CD14-positive monocyte (primary cell): ENCODE data around the gene SLC25A21. TPM values are rescaled to one million over a fixed set of nuclear protein-coding genes. Genes with fewer than 3 reads are reported as not detected.

Source experiments
- DNase-seq, 3 donors: peaks; one replicate each; pipeline ENCODE4 v3.0.0-alpha.2; 2011 to 2022
- H2AFZ ChIP-seq: 2 replicates; pipeline ENCODE4 v1.6.0; 2012; ENCODE audit warnings: mild to moderate bottlenecking, low read depth, low read length, inconsistent platforms; ENCODE audit not compliant: insufficient read depth, poor library complexity, severe bottlenecking
- H3K27ac ChIP-seq, 2 donors: 1 replicate in 1 of 2; 2 replicates in 1 of 2; pipeline ENCODE4 v1.5.1; 2012 to 2013; ENCODE audit warnings: low read length in 2 of 2, control low read depth in 1 of 2, inconsistent platforms in 1 of 2, low read depth in 1 of 2, mild to moderate bottlenecking in 1 of 2
- H3K27me3 ChIP-seq, 2 donors: one replicate each; pipeline versions ENCODE4 v1.6.0 to v1.6.1; 2011 to 2013; ENCODE audit warnings: low read length in 2 of 2; ENCODE audit not compliant: control insufficient read depth in 2 of 2, insufficient read depth in 2 of 2
- H3K36me3 ChIP-seq, 2 donors: replicated peaks in 1 of 2; 1 replicate in 1 of 2; 2 replicates in 1 of 2; pipeline versions ENCODE4 v1.5.1 to v1.6.1; 2012 to 2013; ENCODE audit warnings: low read length in 2 of 2, control low read depth in 1 of 2, inconsistent platforms in 1 of 2, mild to moderate bottlenecking in 1 of 2; ENCODE audit not compliant: insufficient read depth in 2 of 2, control insufficient read depth in 1 of 2
- H3K4me1 ChIP-seq, 2 donors: 1 replicate in 1 of 2; 2 replicates in 1 of 2; pipeline versions ENCODE4 v1.5.1 to v1.6.1; 2012 to 2013; ENCODE audit warnings: low read length in 2 of 2, control low read depth in 1 of 2, inconsistent platforms in 1 of 2, mild to moderate bottlenecking in 1 of 2, moderate library complexity in 1 of 2; ENCODE audit not compliant: insufficient read depth in 2 of 2, control insufficient read depth in 1 of 2
- H3K4me2 ChIP-seq: replicated peaks from 2 replicates; pipeline ENCODE3; 2012; ENCODE audit warnings: low read length, moderate library complexity, mild to moderate bottlenecking; ENCODE audit not compliant: poor library complexity, severe bottlenecking; ENCODE audit errors: extremely low read depth
- H3K4me3 ChIP-seq, 3 experiments: fragments of 200-600 bp in 1 of 3; sonication (generic) in 1 of 3; replicated peaks in 1 of 3; 1 replicate in 2 of 3; 2 replicates in 1 of 3; pipeline ENCODE4 v1.5.1; 2011 to 2013; ENCODE audit warnings: low read length in 3 of 3, mild to moderate bottlenecking in 3 of 3, control low read depth in 2 of 3, low read depth in 2 of 3, inconsistent platforms in 1 of 3, moderate library complexity in 1 of 3
- H3K79me2 ChIP-seq: 2 replicates; pipeline ENCODE4 v1.6.0; 2012; ENCODE audit warnings: mild to moderate bottlenecking, control low read depth, inconsistent platforms, low read length, moderate library complexity; ENCODE audit not compliant: insufficient read depth
- H3K9ac ChIP-seq: 2 replicates; pipeline ENCODE4 v1.6.0; 2017; ENCODE audit warnings: low read length, mild to moderate bottlenecking; ENCODE audit not compliant: insufficient read depth, poor library complexity, severe bottlenecking
- H3K9me3 ChIP-seq, 2 donors: replicated peaks in 1 of 2; 1 replicate in 1 of 2; 2 replicates in 1 of 2; pipeline versions ENCODE4 v1.5.1 to v1.6.1; 2012 to 2013; ENCODE audit warnings: low read length in 2 of 2, control low read depth in 1 of 2; ENCODE audit not compliant: control insufficient read depth in 1 of 2, insufficient read depth in 1 of 2
- H4K20me1 ChIP-seq: 2 replicates; pipeline ENCODE4 v1.6.0; 2012; ENCODE audit warnings: mild to moderate bottlenecking, low read length, control low read depth, moderate library complexity; ENCODE audit not compliant: insufficient read depth
- H3K27ac Mint-ChIP-seq, 7 donors: one replicate each; pipeline ENCODE4 v1.8.0; 2020; ENCODE audit warnings: mild to moderate bottlenecking in 7 of 7, mixed read lengths in 7 of 7, moderate library complexity in 6 of 7, inconsistent platforms in 2 of 7
- H3K27me3 Mint-ChIP-seq, 3 donors: one replicate each; pipeline ENCODE4 v1.8.0; 2021 to 2022; ENCODE audit warnings: low read depth in 3 of 3, mild to moderate bottlenecking in 3 of 3, mixed read lengths in 3 of 3, moderate library complexity in 3 of 3, inconsistent platforms in 1 of 3
- H3K36me3 Mint-ChIP-seq, 2 donors: one replicate each; pipeline ENCODE4 v1.8.0; 2020; ENCODE audit warnings: mixed read lengths in 2 of 2, inconsistent platforms in 1 of 2, mild to moderate bottlenecking in 1 of 2
- H3K4me1 Mint-ChIP-seq: one replicate; pipeline ENCODE4 v1.8.0; 2020; ENCODE audit warnings: mild to moderate bottlenecking, mixed read lengths
- H3K4me3 Mint-ChIP-seq, 2 donors: one replicate each; pipeline ENCODE4 v1.8.0; 2020; ENCODE audit warnings: mild to moderate bottlenecking in 2 of 2, mixed read lengths in 2 of 2, moderate library complexity in 1 of 2
- H3K9me3 Mint-ChIP-seq, 7 donors: one replicate each; pipeline ENCODE4 v1.8.0; 2020 to 2022; ENCODE audit warnings: mixed read lengths in 7 of 7, mild to moderate bottlenecking in 6 of 7, moderate library complexity in 6 of 7, inconsistent platforms in 2 of 7
- WGBS: methylation state at CpG from one replicate; pipeline ENCODE4 v1.1.5; 2013; ENCODE audit warnings: missing lambda C conversion rate; ENCODE audit not compliant: insufficient coverage; 5-methylcytosine and 5-hydroxymethylcytosine counted together
- intact Hi-C, 2 donors: fragments of 100-400 bp; cut with micrococcal nuclease; formaldehyde crosslinking; loops; one replicate each; pipeline versions ENCODE4 v1.15.0 to v1.15.1; 2023
- polyA plus RNA-seq, 3 donors: library from polyadenylated mRNA; depleted of rRNA in 1 of 3; unstranded in 2 of 3; stranded (reverse) in 1 of 3; fragments of 300-500 nt in 2 of 3; fragments of >200 nt in 1 of 3; fragmentation: Illumina TruSeq in 2 of 3; gene quantifications; 1 replicate in 2 of 3; 2 replicates in 1 of 3; pipeline ENCODE4 v1.2.3, GENCODE V29; 2012 to 2021
- TF ChIP-seq, protein P1 (sequence below): fragments of 200-600 bp; IDR thresholded peaks from one replicate; pipeline ENCODE4 v1.8.0; 2022; ENCODE audit warnings: antibody characterized with exemption, mild to moderate bottlenecking

Gene SLC25A21
- polyA plus RNA-seq, 3 donors: not detected

GRCh38 chr14:37081856-37082255 lies 90.5 kb downstream of the SLC25A21 start:
- H3K4me1 Mint-ChIP-seq: no peaks in the 10 kb centered on the region
- no peak for DNase-seq
- Histone ChIP-seq H4K20me1 (no peaks in the 10 kb centered on the region), H3K9ac (no peak overlapping the region), H2AFZ (no peak overlapping the region), H3K79me2 (no peaks in the 10 kb centered on the region), H3K4me1 (no peaks in the 10 kb centered on the region), H3K36me3 (no peaks in the 10 kb centered on the region), H3K4me2 (no peak overlapping the region), H3K4me3 (no peak overlapping the region), H3K27me3 (no peaks in the 10 kb centered on the region), H3K27ac (no peak overlapping the region), H3K9me3 (no peaks in the 10 kb centered on the region)
- no peaks in the 10 kb centered on the region for H3K36me3 Mint-ChIP-seq
- TF ChIP-seq, protein P1, sequence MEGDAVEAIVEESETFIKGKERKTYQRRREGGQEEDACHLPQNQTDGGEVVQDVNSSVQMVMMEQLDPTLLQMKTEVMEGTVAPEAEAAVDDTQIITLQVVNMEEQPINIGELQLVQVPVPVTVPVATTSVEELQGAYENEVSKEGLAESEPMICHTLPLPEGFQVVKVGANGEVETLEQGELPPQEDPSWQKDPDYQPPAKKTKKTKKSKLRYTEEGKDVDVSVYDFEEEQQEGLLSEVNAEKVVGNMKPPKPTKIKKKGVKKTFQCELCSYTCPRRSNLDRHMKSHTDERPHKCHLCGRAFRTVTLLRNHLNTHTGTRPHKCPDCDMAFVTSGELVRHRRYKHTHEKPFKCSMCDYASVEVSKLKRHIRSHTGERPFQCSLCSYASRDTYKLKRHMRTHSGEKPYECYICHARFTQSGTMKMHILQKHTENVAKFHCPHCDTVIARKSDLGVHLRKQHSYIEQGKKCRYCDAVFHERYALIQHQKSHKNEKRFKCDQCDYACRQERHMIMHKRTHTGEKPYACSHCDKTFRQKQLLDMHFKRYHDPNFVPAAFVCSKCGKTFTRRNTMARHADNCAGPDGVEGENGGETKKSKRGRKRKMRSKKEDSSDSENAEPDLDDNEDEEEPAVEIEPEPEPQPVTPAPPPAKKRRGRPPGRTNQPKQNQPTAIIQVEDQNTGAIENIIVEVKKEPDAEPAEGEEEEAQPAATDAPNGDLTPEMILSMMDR: no peak
- H3K27ac Mint-ChIP-seq: no peak overlapping the region
- H3K9me3 Mint-ChIP-seq: peaks cover 0 to 2% (median 0%) of the 10 kb centered on the region in 7 donors
- intact Hi-C loops: no loop called here
- no peak overlapping the region for H3K4me3 Mint-ChIP-seq
- H3K27me3 Mint-ChIP-seq: no peaks in the 10 kb centered on the region

GRCh38 chr14:37081218-37081617 lies 91.2 kb downstream of the SLC25A21 start:
- Histone ChIP-seq H3K9ac (no peak overlapping the region), H3K4me2 (no peak overlapping the region), H4K20me1 (no peaks in the 10 kb centered on the region), H3K79me2 (no peaks in the 10 kb centered on the region), H3K4me1 (no peaks in the 10 kb centered on the region), H3K36me3 (no peaks in the 10 kb centered on the region), H3K27me3 (no peaks in the 10 kb centered on the region), H3K4me3 (no peak overlapping the region), H2AFZ (no peak overlapping the region), H3K27ac (no peak overlapping the region), H3K9me3 (no peaks in the 10 kb centered on the region)
- H3K9me3 Mint-ChIP-seq: peaks cover 0 to 5% (median 1%) of the 10 kb centered on the region in 7 donors
- no peak for DNase-seq
- no peak overlapping the region for H3K4me3 Mint-ChIP-seq
- TF ChIP-seq, protein P1: no peak
- H3K4me1 Mint-ChIP-seq: no peaks in the 10 kb centered on the region
- no peaks in the 10 kb centered on the region for H3K27me3 Mint-ChIP-seq
- intact Hi-C loops: no loop called here
- H3K36me3 Mint-ChIP-seq: no peaks in the 10 kb centered on the region
- no CpG with 5 or more reads among the region's 2 CpGs for WGBS
- no peak overlapping the region for H3K27ac Mint-ChIP-seq
